ENCODE results near the gene DAZAP1.

Gene DAZAP1

DNA sequence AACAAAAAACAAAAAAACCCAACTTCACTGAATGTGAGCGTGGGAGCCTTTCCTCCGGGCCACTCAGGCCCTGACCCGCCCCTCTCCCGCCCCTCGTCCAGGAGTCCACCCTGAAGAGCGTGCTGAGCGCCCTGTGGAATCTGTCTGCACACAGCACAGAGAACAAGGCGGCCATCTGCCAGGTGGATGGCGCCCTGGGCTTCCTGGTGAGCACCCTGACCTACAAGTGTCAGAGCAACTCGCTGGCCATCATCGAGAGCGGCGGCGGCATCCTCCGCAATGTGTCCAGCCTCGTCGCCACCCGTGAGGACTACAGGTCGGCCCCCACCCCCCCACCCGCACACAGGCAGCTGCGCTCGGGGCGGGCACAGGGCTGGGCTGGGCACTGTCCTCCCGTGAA lies 54.5 kb downstream of the DAZAP1 start:
- TF ChIP-seq EZH2phosphoT487 (conservative IDR thresholded peaks at IDR 0.05; ENCODE audit: low read length): no peak
- TF ChIP-seq, protein P1, sequence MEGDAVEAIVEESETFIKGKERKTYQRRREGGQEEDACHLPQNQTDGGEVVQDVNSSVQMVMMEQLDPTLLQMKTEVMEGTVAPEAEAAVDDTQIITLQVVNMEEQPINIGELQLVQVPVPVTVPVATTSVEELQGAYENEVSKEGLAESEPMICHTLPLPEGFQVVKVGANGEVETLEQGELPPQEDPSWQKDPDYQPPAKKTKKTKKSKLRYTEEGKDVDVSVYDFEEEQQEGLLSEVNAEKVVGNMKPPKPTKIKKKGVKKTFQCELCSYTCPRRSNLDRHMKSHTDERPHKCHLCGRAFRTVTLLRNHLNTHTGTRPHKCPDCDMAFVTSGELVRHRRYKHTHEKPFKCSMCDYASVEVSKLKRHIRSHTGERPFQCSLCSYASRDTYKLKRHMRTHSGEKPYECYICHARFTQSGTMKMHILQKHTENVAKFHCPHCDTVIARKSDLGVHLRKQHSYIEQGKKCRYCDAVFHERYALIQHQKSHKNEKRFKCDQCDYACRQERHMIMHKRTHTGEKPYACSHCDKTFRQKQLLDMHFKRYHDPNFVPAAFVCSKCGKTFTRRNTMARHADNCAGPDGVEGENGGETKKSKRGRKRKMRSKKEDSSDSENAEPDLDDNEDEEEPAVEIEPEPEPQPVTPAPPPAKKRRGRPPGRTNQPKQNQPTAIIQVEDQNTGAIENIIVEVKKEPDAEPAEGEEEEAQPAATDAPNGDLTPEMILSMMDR (IDR thresholded peaks at IDR 0.05; ENCODE audit: insufficient read depth, low read length, poor library complexity, severe bottlenecking): no peak
- Histone ChIP-seq H3K9me2 (replicated peaks; ENCODE audit: insufficient read depth, low read length) (no peaks in the 10 kb centered on the region), H3F3A (ENCODE audit: insufficient read depth) (no peaks in the 10 kb centered on the region), H2AFZ (ENCODE audit: low read depth, low read length, severe bottlenecking) (no peak overlapping the region), H3K9me3 (ENCODE audit: insufficient read depth, low read length) (no peaks in the 10 kb centered on the region), H3K79me2 (ENCODE audit: insufficient read depth, low read length) (no peaks in the 10 kb centered on the region), H3K27me3 (ENCODE audit: low read length) (no peaks in the 10 kb centered on the region), H3K9ac (ENCODE audit: low read length) (no peak overlapping the region), H4K20me1 (ENCODE audit: low read depth, low read length) (no peaks in the 10 kb centered on the region), H3K27ac (ENCODE audit: low read depth, low read length) (no peak overlapping the region), H3K4me3 (ENCODE audit: insufficient read depth, low read length, poor library complexity, severe bottlenecking) (no peak overlapping the region), H3K36me3 (ENCODE audit: low read length) (no peaks in the 10 kb centered on the region), H3K4me2 (ENCODE audit: low read depth, low read length, poor library complexity, severe bottlenecking) (no peak overlapping the region)

DNA sequence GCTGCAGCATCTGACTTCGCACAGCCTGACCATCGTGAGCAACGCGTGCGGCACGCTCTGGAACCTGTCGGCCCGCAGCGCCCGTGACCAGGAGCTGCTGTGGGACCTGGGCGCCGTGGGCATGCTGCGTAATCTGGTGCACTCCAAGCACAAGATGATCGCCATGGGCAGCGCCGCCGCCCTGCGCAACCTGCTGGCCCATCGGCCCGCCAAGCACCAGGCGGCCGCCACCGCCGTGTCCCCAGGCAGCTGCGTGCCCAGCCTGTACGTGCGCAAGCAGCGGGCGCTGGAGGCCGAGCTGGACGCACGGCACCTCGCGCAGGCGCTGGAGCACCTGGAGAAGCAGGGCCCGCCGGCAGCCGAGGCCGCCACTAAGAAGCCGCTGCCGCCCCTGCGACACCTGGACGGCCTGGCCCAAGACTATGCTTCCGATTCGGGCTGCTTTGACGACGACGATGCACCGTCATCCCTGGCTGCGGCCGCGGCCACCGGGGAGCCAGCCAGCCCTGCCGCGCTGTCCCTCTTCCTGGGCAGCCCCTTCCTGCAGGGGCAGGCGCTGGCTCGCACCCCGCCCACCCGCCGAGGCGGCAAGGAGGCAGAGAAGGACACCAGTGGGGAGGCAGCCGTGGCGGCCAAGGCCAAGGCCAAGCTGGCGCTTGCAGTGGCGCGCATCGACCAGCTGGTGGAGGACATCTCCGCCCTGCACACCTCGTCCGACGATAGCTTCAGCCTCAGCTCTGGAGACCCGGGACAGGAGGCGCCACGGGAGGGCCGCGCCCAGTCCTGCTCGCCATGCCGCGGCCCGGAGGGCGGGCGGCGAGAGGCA lies 58.0 kb downstream of the DAZAP1 start:
- no peaks in the 10 kb centered on the region for H3K9me3 ChIP-seq (ENCODE audit: insufficient read depth, low read length)
- H3K27me3 ChIP-seq (ENCODE audit: low read length): no peaks in the 10 kb centered on the region

DNA sequence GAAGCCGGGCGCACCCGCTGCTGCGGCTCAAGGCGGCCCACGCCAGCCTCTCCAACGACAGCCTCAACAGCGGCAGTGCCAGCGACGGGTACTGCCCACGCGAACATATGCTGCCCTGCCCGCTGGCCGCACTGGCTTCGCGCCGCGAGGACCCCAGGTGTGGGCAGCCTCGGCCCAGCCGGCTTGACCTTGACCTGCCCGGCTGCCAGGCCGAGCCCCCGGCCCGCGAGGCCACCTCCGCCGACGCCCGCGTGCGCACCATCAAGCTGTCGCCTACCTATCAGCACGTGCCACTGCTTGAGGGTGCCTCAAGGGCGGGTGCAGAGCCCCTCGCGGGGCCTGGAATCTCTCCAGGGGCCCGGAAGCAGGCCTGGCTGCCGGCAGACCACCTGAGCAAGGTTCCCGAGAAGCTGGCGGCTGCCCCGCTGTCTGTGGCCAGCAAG lies 58.7 kb downstream of the DAZAP1 start:
- Histone ChIP-seq H3K4me3 (ENCODE audit: insufficient read depth, low read length, poor library complexity, severe bottlenecking) (no peak overlapping the region), H3K27me3 (ENCODE audit: low read length) (no peaks in the 10 kb centered on the region), H3K27ac (ENCODE audit: low read depth, low read length) (no peak overlapping the region), H4K20me1 (ENCODE audit: low read depth, low read length) (no peaks in the 10 kb centered on the region; the same call in 1 of the 2 replicates), H3K9me3 (ENCODE audit: insufficient read depth, low read length) (no peaks in the 10 kb centered on the region), H3K36me3 (ENCODE audit: low read length) (no peaks in the 10 kb centered on the region), H3K9me2 (replicated peaks; ENCODE audit: insufficient read depth, low read length) (no peaks in the 10 kb centered on the region), H3F3A (ENCODE audit: insufficient read depth) (no peaks in the 10 kb centered on the region), H3K4me2 (ENCODE audit: low read depth, low read length, poor library complexity, severe bottlenecking) (no peak overlapping the region), H3K9ac (ENCODE audit: low read length) (no peak overlapping the region), H2AFZ (ENCODE audit: low read depth, low read length, severe bottlenecking) (no peak overlapping the region), H3K79me2 (ENCODE audit: insufficient read depth, low read length) (no peaks in the 10 kb centered on the region)
- no peak for TF ChIP-seq EZH2phosphoT487 (conservative IDR thresholded peaks at IDR 0.05; ENCODE audit: low read length)
- TF ChIP-seq, protein P1 (IDR thresholded peaks at IDR 0.05; ENCODE audit: insufficient read depth, low read length, poor library complexity, severe bottlenecking): no peak

More for the DNA sequence above, 58.0 kb downstream of the DAZAP1 start:
- no peak overlapping the region for H3K4me3 ChIP-seq (ENCODE audit: insufficient read depth, low read length, poor library complexity, severe bottlenecking)
- H3K4me2 ChIP-seq (ENCODE audit: low read depth, low read length, poor library complexity, severe bottlenecking): no peak overlapping the region
- no peak overlapping the region for H3K27ac ChIP-seq (ENCODE audit: low read depth, low read length)
- no peaks in the 10 kb centered on the region for H3K36me3 ChIP-seq (ENCODE audit: low read length)
- no peaks in the 10 kb centered on the region for H3K9me2 ChIP-seq (replicated peaks; ENCODE audit: insufficient read depth, low read length)
- no peak overlapping the region for H3K9ac ChIP-seq (ENCODE audit: low read length)
- TF ChIP-seq, protein P1 (IDR thresholded peaks at IDR 0.05; ENCODE audit: insufficient read depth, low read length, poor library complexity, severe bottlenecking): no peak
- TF ChIP-seq EZH2phosphoT487 (conservative IDR thresholded peaks at IDR 0.05; ENCODE audit: low read length): no peak
- H2AFZ ChIP-seq (ENCODE audit: low read depth, low read length, severe bottlenecking): no peak overlapping the region
- H3K79me2 ChIP-seq (ENCODE audit: insufficient read depth, low read length): no peaks in the 10 kb centered on the region
- no peaks in the 10 kb centered on the region for H4K20me1 ChIP-seq (ENCODE audit: low read depth, low read length)
- H3F3A ChIP-seq (ENCODE audit: insufficient read depth): no peaks in the 10 kb centered on the region
